Esophagus squamous epithelium (tissue), 5 donors: ENCODE data around the gene EWSR1. TPM values are rescaled to one million over a fixed set of nuclear protein-coding genes. Genes with fewer than 3 reads are reported as not detected.

Source experiments
- DNase-seq: peaks from one replicate; lab custom pipeline; 2025; lab: John Stamatoyannopoulos, UW
- H3K27ac ChIP-seq, 4 donors: fragments of 200-600 bp; sonication (generic); one replicate each; pipeline ENCODE4 v1.5.1; 2016 to 2019; ENCODE audit warnings: mild to moderate bottlenecking in 1 of 4
- H3K27me3 ChIP-seq, 4 donors: fragments of 200-600 bp; sonication (generic); 1 replicate in 3 of 4; 2 replicates in 1 of 4; pipeline versions ENCODE4 v1.5.1 to v1.6.0; 2017 to 2021; ENCODE audit warnings: antibody characterized with exemption in 1 of 4
- H3K36me3 ChIP-seq, 3 donors: fragments of 200-600 bp; sonication (generic); one replicate each; pipeline ENCODE4 v1.5.1; 2016 to 2019
- H3K4me1 ChIP-seq, 3 donors: fragments of 200-600 bp; sonication (generic); one replicate each; pipeline ENCODE4 v1.5.1; 2017 to 2019
- H3K4me3 ChIP-seq, 4 donors: fragments of 200-600 bp; sonication (generic); 1 replicate in 3 of 4; 2 replicates in 1 of 4; pipeline ENCODE4 v1.5.1; 2016 to 2019; ENCODE audit warnings: mild to moderate bottlenecking in 2 of 4, moderate library complexity in 1 of 4
- H3K9me3 ChIP-seq, 3 donors: fragments of 200-600 bp; sonication (generic); one replicate each; pipeline ENCODE4 v1.5.1; 2016 to 2019
- CTCF ChIP-seq, 6 experiments: fragments of 450-650 bp in 4 of 6; fragments of 200-600 bp in 2 of 6; sonication (generic) in 2 of 6; IDR thresholded peaks; one replicate each; pipeline ENCODE4 v1.5.1; 2016 to 2019; ENCODE audit warnings: antibody characterized with exemption in 6 of 6, mild to moderate bottlenecking in 4 of 6, moderate library complexity in 4 of 6
- POLR2A ChIP-seq, 4 donors: fragments of 450-650 bp; IDR thresholded peaks; one replicate each; pipeline ENCODE4 v1.6.1; 2017; ENCODE audit warnings: antibody characterized with exemption in 4 of 4, mild to moderate bottlenecking in 4 of 4, moderate library complexity in 3 of 4
- WGBS, 2 donors: methylation state at CpG; one replicate each; pipeline ENCODE4 v1.1.5; 2018; 5-methylcytosine and 5-hydroxymethylcytosine counted together
- intact Hi-C: fragments of 100-400 bp; cut with DNase I; formaldehyde crosslinking; loops from one replicate; pipeline ENCODE4 v1.15.0; 2022
- total RNA-seq, 4 donors: library from RNA; depleted of rRNA; stranded (reverse); fragments of >200 nt; gene quantifications; one replicate each; pipeline ENCODE4 v1.1.0, GENCODE V29; 2016
- donor health status: DM: yes; HTN: yes; CAD: no.

EWSR1 gene
- total RNA-seq, 4 donors from 2014 or later = 124 to 217 (median 174) TPM

GRCh38 chr22:29258407-29259252 lies 9.4 kb upstream of the EWSR1 start:
- DNase-seq = no peak
- H3K27ac ChIP-seq = no peak overlapping the region
- H3K4me1 ChIP-seq = no peaks in the 10 kb centered on the region
- WGBS, 2 donors = 80 to 86% methylated on average over 1 to 2 of the region's 17 CpGs
- no peak for TF ChIP-seq POLR2A (IDR thresholded peaks at IDR 0.05)
- no peak for TF ChIP-seq CTCF (IDR thresholded peaks at IDR 0.05)
- peaks cover 0 to 35% (median 0%) of the 10 kb centered on the region in 3 donors for H3K36me3 ChIP-seq
- H3K27me3 ChIP-seq = no peaks in the 10 kb centered on the region
- no peaks in the 10 kb centered on the region for H3K9me3 ChIP-seq
- intact Hi-C loops = no loop called here
- H3K4me3 ChIP-seq = no peak overlapping the region

- Histone ChIP-seq H3K9me3 (no peaks in the 10 kb centered on the region), H3K4me1 (no peaks in the 10 kb centered on the region), H3K4me3 (no peak overlapping the region), H3K27ac (no peak overlapping the region), H3K27me3 (no peaks in the 10 kb centered on the region), H3K36me3 (peaks cover 0 to 43% (median 0%) of the 10 kb centered on the region in 3 donors)
- TF ChIP-seq CTCF (IDR thresholded peaks at IDR 0.05) = no peak
- DNase-seq = no peak
- intact Hi-C loops = no loop called here
- WGBS, 2 donors = 71 to 86% methylated on average over 4 to 9 of the region's 11 CpGs
Observed at GRCh38 chr22:29259253-29259899, 8.7 kb upstream of the EWSR1 start.

- no peaks in the 10 kb centered on the region for H3K4me1 ChIP-seq
- intact Hi-C loops = no loop called here
- H3K36me3 ChIP-seq = peaks cover under 1 to 50% (median 4%) of the 10 kb centered on the region in 3 donors
- H3K27ac ChIP-seq = no peak overlapping the region
- no peaks in the 10 kb centered on the region for H3K27me3 ChIP-seq
- no peak for DNase-seq
- TF ChIP-seq POLR2A (IDR thresholded peaks at IDR 0.05) (no peak), CTCF (IDR thresholded peaks at IDR 0.05) (no peak)
- no CpG with 5 or more reads among the region's 13 CpGs for WGBS, 2 donors
- H3K4me3 ChIP-seq = no peak overlapping the region
- H3K9me3 ChIP-seq = no peaks in the 10 kb centered on the region
Observed at GRCh38 chr22:29260031-29260560, 8.0 kb upstream of the EWSR1 start.

GRCh38 chr22:29260601-29261315 lies 7.3 kb upstream of the EWSR1 start:
- H3K4me1 ChIP-seq = peaks cover 0 to 4% (median 0%) of the 10 kb centered on the region in 3 donors
- H3K36me3 ChIP-seq = peaks cover 5 to 56% (median 9%) of the 10 kb centered on the region in 3 donors
- TF ChIP-seq CTCF (IDR thresholded peaks at IDR 0.05) (no peak), POLR2A (IDR thresholded peaks at IDR 0.05) (no peak)
- 88 to 90% methylated on average over 5 to 9 of the region's 17 CpGs for WGBS, 2 donors
- H3K27me3 ChIP-seq = no peaks in the 10 kb centered on the region
- intact Hi-C loops = no loop called here
- H3K4me3 ChIP-seq = no peak overlapping the region
- no peaks in the 10 kb centered on the region for H3K9me3 ChIP-seq
- DNase-seq = no peak
- no peak overlapping the region for H3K27ac ChIP-seq
